GM23338 (cell line): ENCODE results near the gene CUEDC1.

ENCODE experiments used
- CTCF ChIP-seq, 2 experiments: fragments of 200-600 bp in 1 of 2; sonication (generic) in 1 of 2; conservative IDR thresholded peaks; 2 replicates each; pipeline versions ENCODE4 v1.5.1 to v1.6.1; 2016 to 2017; ENCODE audit warnings: antibody characterized with exemption in 2 of 2, low read depth in 2 of 2, mild to moderate bottlenecking in 2 of 2, moderate library complexity in 1 of 2
- EZH2 ChIP-seq: fragments of 200-600 bp; sonication (generic); IDR thresholded peaks from one replicate; pipeline ENCODE4 v1.8.0; 2017; ENCODE audit warnings: antibody characterized with exemption, mild to moderate bottlenecking, low read depth; ENCODE audit not compliant: unreplicated experiment

GRCh38 chr17:57943645-57944044 lies 11.6 kb downstream of the CUEDC1 start:
- TF ChIP-seq CTCF (conservative IDR thresholded peaks at IDR 0.05; ENCODE audit: low read depth in 2 of 2) (no peak), EZH2 (no peak)
